Mucosa of gallbladder (tissue), 1 donor: ENCODE measurements around the gene UNC5A. TPM values are rescaled to one million over a fixed set of nuclear protein-coding genes. Genes with fewer than 3 reads are reported as not detected.

Experiments used
- DNase-seq: peaks from one replicate; pipeline ENCODE4 v3.0.0-alpha.2; 2020; ENCODE audit warnings: low spot score
- total RNA-seq: library from RNA; stranded (reverse); gene quantifications from one replicate; pipeline ENCODE4 v1.2.1, GENCODE V29; 2021
- donor health status: DM: no; HTN: no; CAD: no.

Gene UNC5A
- 0.14 TPM for total RNA-seq

- DNase-seq, result no peak
These were observed at the start of gene UNC5A for GRCh38 chr5:176810081-176810597. Gene UNC5A (plus strand): TSS chr5:176810559. CDS start chr5:176810751, 192 bp downstream.

GRCh38 chr5:176761755-176762154, 48.6 kb upstream of the UNC5A start:
- DNase-seq, result no peak

DNA sequence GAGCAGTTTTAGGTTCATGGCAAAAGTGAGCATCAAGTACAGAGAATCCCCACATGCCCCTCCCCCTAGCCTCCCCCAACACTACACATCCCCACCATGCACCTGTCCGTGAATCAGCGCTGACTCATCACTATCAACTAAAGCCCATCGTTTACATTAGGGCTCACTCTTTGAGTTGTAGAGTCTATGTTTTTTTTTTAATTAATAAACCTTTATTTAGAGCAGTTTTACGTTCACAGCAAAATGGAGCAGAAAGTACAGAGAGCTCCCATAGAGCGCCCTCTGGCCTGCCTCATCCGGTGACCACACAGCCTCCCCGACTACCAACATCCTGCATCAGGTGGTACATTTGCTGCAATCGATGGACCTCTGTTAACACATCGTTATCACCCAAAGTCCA, 47.9 kb upstream of the UNC5A start:
- no peak for DNase-seq

DNA sequence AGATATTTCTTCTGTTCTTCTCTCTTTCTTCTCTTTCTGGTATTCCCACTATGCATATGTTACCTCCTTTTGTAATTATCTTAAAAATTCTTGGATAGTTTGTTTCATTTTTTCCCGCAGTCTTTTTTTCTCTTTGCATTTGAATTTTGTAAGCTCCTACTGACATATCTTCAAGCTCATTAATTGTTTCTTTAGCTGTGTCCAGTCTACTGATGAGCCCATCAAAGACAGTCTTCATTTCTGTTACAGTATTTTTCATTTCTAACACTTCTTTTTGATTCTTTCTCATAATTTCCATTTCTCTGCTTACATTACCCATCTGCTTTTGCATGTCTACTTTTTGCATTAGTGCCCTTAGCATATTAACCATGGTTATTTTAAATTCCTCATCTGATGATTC, 44.7 kb upstream of the UNC5A start:
- no peak for DNase-seq

GRCh38 chr5:176768174-176768970, 42.0 kb upstream of the UNC5A start:
- no peak for DNase-seq

DNA sequence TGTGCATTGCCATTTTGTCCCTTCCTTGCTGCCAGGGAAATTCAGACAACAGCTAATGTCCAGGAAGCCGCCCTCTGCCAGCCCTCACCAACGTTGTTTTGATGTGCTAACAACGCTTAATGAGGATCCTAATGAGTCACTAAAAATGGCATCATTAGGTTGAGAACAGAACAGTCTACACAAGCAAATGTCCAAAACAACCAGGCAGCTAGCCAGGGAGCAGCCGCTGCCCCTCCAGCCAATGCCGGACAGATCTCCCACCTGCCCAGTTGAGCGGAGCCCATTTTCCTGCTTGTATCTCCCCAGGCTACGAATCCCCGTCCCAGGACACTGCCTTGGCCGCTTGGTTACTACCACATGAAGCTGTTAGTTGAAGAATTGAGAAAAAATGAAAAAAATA, 40.4 kb upstream of the UNC5A start:
- no peak for DNase-seq

- DNase-seq, result no peak
These were observed 39.9 kb upstream of the UNC5A start for GRCh38 chr5:176770431-176770830.

DNA sequence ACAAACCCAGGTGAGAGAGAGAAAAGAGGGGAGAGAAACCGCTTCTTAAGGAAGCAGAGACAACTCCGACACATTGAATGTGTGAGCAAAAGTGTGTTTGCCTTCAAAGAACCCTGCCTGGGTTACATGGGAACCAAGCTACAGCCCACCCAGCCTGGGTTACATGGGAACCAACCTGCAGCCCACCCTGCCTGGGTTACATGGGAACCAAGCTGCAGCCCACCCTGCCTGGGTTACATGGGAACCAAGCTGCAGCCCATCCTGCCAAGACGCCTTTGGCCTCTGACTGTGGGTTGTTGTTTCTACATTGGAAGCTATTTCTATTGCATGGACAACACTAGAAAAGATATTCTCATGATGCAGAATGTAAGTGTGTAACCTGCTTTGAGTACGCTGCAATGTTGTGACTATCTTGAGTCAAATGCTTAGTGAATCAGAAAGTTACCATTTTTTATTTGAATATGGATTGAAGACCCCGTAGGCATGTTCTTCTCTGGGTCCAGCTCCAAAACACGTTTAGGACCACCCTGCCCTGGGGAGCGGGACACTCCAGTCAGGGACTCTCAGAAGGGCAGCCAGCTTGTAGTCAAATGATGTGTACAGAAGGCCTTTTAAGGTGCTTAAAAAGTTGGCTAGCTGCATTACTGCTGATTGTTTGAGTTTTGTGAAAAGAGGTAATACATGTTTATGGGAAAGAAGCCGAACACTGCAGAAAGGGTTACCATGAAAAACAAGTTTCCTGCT, 39.1 kb upstream of the UNC5A start:
- no peak for DNase-seq

DNA sequence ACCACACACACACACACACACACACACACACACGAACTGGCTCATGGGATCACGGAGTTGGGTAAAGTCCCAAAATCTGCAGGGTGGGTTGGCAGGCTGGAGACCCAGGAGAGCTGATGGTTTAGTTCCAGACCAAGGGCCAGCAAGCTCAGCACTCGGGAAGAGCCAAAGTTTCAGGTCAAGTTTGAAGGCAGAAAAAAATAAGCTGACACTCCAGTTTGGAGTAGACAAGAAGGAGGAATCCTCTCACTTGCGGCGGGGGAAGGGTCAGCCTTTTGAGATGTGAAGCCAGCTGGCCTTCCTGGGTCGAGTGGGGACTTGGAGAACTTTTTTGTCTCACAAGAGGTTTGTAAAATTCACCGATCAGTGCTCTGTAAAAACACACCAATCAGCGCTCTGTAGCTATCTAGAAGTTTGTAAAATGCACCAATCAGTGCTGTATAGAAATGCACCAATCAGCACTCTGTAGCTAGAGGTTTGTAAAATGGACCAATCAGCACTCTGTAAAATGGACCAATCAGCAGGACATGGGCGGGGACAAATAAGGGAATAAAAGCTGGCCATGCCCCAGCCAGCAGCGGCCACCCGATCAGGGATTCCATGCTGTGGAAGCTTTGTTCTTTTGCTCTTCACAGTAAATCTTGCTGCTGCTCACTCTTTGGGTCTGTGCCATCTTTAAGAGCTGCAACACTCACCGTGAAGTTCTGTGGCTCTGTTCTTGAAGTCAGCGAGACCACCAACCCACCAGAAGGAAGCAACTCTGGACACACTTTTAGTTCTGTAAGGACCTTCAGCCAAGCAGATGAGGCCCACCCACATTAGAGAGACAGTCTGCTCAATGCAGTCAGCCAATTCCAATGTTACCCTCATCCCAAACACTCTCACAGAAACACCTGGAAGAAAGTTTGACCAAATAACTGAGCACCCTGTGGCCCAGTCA, 37.8 kb upstream of the UNC5A start:
- no peak for DNase-seq

DNA sequence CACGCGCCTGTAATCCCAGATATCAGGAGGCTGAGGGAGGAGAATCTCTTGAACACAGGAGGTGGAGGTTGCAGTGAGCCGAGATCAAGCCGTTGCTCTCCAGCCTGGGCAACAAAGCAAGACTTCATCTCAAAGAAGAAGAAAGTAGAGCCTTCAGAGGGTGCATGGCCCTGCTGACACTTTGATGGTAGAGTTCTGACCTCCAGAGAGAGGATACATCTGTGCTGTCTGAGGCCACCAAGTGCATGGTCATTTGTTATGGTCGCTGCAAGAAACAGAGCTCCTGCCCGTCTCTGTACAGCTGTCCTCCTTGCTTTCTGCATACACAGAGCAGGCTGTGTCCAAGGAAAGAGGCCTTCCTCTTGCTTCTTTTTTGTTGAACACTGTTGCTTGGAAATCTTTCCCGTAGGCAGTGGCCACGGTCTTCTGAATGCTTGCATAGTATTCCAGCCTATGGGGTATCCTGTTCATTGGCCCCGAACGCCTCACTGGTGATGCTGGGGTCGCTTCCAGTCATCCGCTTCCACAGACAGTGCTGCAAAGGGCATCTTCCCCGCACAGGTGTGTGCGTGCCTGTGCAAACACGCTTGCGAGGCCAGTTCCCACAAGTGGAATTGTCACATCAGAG, 36.8 kb upstream of the UNC5A start:
- no peak for DNase-seq

DNA sequence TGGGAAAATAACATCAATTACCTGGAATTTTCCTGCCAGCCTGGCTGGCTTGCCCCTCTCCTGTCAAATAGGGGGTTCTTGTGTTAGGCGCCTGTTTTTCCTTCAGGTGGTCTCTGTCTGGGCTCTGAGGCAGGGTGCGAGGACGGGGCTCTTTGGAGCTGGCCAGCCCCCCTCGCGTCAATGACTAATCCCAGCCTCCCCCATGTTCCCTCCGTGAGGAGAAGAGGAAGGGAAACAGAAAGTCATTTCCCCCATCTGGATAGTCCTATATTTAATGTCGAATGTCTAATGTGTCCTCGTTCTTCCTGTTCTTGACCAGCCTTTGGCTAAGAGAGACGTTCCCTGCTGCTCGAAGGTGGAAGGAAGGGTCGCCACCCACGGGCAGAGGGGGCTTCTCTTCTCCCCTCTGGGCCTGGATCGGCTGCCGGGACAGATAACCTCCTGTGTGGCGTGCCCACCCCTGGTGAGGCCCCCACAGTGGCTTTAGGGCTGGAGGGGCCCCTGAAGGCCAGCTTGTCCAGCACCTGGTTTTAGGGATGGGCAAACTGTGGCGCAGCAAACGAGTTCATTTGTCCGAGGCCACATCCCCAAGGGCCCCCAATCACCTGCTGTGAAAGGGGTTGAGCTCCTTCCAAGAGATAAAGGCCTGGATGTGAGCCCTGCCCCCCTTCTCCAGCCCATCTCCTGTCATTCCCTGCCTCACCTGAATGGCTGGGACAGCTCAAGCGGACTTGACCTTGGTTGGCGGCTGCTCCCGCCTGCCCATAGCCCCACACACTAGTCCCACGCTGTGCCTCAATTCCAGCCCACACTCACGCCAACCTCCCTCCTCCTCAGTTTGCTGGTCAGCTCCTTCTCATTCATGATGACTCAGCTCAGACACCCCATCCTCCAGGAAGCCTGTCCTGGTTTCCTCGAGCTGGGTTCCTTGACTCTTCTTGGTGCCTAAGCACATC, 35.9 kb upstream of the UNC5A start:
- DNase-seq, result no peak

DNA sequence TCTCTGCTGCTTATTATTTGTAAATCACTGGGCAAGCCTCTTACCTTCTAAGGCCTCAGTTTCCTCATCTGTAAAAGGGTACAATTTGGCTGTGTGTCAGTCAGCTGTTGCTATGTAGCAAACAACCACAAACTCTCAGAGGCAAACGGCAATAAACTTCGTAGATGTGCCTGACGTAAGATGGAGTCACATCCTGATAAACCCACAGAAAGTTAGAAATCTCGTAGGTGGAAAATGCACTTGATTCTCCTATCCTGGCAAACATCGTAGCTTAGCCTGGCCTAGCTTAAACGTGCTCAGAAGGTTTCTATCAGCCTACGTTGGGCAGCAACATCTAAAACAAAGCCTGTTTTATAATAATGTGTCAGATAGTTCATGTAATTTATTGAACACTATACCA, 35.0 kb upstream of the UNC5A start:
- no peak for DNase-seq

GRCh38 chr5:176776141-176776865, 34.1 kb upstream of the UNC5A start:
- no peak for DNase-seq

DNA sequence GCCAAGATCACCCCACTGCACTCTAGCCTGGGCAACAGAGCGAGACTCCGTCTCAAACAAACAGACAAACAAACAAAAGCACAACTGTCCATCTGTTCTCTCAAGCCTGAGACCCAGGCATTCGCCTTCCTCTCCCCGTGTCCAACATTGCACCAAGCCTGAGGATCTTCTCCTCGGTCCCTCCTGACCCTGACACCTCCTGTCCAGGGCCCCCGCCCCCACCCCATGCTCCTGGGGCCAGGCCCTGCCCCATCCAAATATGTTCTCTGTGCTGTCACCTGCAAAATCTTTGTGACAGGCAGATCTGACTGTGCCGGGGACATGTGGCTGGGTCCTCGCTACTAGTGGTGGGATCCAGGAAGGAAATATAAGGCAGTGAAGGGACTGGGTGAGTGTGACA, 33.4 kb upstream of the UNC5A start:
- DNase-seq, result no peak

DNA sequence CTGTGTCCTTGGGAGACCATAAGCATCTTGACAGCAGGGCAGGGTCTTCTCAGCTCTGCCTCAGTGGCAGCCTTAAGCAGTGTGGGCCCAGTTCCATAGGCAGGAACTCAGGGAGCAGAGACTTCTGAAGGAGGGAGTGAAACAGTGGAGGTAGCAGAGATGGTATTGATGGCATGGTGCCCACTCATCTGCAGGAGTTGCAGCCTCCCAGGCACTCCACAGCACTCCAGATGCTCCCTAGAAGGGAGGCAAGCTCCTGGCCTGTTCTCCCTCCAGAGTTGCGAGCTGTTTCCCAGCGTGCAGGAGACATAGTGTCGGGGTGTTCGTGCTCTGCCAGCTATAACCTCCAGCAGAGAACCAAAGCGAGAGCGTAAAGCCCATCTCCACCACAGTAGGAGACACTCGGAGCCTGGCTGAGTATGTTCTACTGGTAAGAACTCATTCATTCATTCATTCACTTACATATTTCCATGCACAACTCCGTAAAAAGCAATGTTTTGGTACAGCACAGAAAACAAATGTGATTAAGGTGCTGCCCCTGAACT, 31.4 kb upstream of the UNC5A start:
- no peak for DNase-seq

DNA sequence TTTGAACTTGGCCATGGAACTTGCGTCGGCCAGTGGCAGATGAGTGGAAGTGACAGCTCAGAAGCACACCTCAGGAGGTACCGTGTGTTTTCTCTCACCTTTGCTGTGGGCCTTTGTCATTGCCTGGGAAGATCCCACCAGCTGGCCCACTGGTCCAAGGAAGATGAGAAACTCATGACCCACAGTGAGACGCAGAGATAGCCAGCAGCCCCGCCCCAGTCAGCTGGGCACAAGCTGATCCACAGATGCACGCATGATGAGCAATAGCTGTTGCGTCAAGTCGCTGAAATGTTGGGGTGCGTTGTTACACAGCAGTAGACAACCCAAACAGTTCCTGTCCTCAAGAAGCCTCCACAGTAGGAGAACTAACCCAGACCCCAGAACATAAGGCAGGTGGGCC, 30.8 kb upstream of the UNC5A start:
- DNase-seq, result no peak

GRCh38 chr5:176780176-176781053, 29.9 kb upstream of the UNC5A start:
- DNase-seq, result no peak

GRCh38 chr5:176781054-176781375, 29.3 kb upstream of the UNC5A start:
- DNase-seq, result no peak
